Keratinocyte (primary cell): ENCODE measurements around the gene FAAH. TPM values are rescaled to one million over a fixed set of nuclear protein-coding genes. Genes with fewer than 3 reads are reported as not detected.

Experiments used
- DNase-seq: peaks from one replicate; pipeline ENCODE4 v3.0.0-alpha.2; 2011; ENCODE audit warnings: low read depth, missing footprints, low spot score
- FAIRE-seq: peaks from 2 replicates; lab custom pipeline; 2011; peaks lifted over from hg19 to GRCh38; lab: Jason Lieb, UNC
- H2AFZ ChIP-seq: 2 replicates; pipeline ENCODE4 v1.6.0; 2012; ENCODE audit warnings: low read length, control low read depth, inconsistent platforms; ENCODE audit not compliant: control insufficient read depth
- H3K27ac ChIP-seq: 2 replicates; pipeline ENCODE4 v1.5.1; 2011; ENCODE audit warnings: low read length; ENCODE audit not compliant: control insufficient read depth, insufficient read depth
- H3K27me3 ChIP-seq: 3 replicates; pipeline ENCODE4 v1.6.0; 2011; ENCODE audit warnings: low read length; ENCODE audit not compliant: control insufficient read depth, insufficient read depth; ENCODE audit errors: extremely low read depth
- H3K36me3 ChIP-seq, 2 experiments: 2 replicates in 1 of 2; 3 replicates in 1 of 2; pipeline ENCODE4 v1.5.1; 2011; ENCODE audit warnings: low read length in 2 of 2, mild to moderate bottlenecking in 1 of 2; ENCODE audit not compliant: control insufficient read depth in 2 of 2, insufficient read depth in 2 of 2; ENCODE audit errors: extremely low read depth in 1 of 2
- H3K4me1 ChIP-seq: 3 replicates; pipeline ENCODE4 v1.5.1; 2011; ENCODE audit warnings: low read length; ENCODE audit not compliant: control insufficient read depth, insufficient read depth; ENCODE audit errors: extremely low read depth
- H3K4me2 ChIP-seq: 3 replicates; pipeline ENCODE4 v1.6.0; 2011; ENCODE audit warnings: low read depth, low read length; ENCODE audit not compliant: control insufficient read depth, insufficient read depth; ENCODE audit errors: extremely low read depth
- H3K4me3 ChIP-seq, 3 experiments: fragments of 200-600 bp in 1 of 3; sonication (generic) in 1 of 3; 2 replicates in 2 of 3; 3 replicates in 1 of 3; pipeline ENCODE4 v1.5.1; 2011 to 2016; ENCODE audit warnings: low read length in 3 of 3, mild to moderate bottlenecking in 3 of 3, control low read depth in 2 of 3, inconsistent platforms in 1 of 3, low read depth in 1 of 3, mixed read lengths in 1 of 3, mixed run types in 1 of 3, moderate library complexity in 1 of 3; ENCODE audit not compliant: control insufficient read depth in 2 of 3, insufficient read depth in 2 of 3; ENCODE audit errors: extremely low read depth in 1 of 3
- H3K79me2 ChIP-seq: 2 replicates; pipeline ENCODE4 v1.6.0; 2012; ENCODE audit warnings: low read length; ENCODE audit not compliant: control insufficient read depth, insufficient read depth
- H3K9ac ChIP-seq: 3 replicates; pipeline ENCODE4 v1.6.0; 2011; ENCODE audit warnings: low read length; ENCODE audit not compliant: control insufficient read depth, insufficient read depth; ENCODE audit errors: extremely low read depth
- H3K9me1 ChIP-seq: 3 replicates; pipeline ENCODE4 v1.6.0; 2011; ENCODE audit warnings: low read length; ENCODE audit not compliant: control insufficient read depth, insufficient read depth; ENCODE audit errors: extremely low read depth
- H3K9me3 ChIP-seq: 2 replicates; pipeline ENCODE4 v1.5.1; 2012; ENCODE audit warnings: low read depth, low read length; ENCODE audit not compliant: control insufficient read depth
- H4K20me1 ChIP-seq: 3 replicates; pipeline ENCODE4 v1.6.0; 2011; ENCODE audit warnings: low read length; ENCODE audit not compliant: control insufficient read depth, insufficient read depth; ENCODE audit errors: extremely low read depth
- CTCF ChIP-seq, 3 experiments: IDR thresholded peaks in 1 of 3; conservative IDR thresholded peaks in 1 of 3; optimal IDR thresholded peaks in 1 of 3; 2 replicates in 2 of 3; 3 replicates in 1 of 3; pipeline versions ENCODE3 to v1.5.1; 2011; ENCODE audit warnings: low read length in 3 of 3, mild to moderate bottlenecking in 3 of 3, moderate library complexity in 2 of 3, control low read depth in 1 of 3, inconsistent platforms in 1 of 3; ENCODE audit not compliant: insufficient read depth in 2 of 3; ENCODE audit errors: extremely low read depth in 1 of 3
- EZH2 ChIP-seq: IDR thresholded peaks from one replicate; pipeline ENCODE4 v1.6.1; 2012; ENCODE audit warnings: inconsistent platforms, mild to moderate bottlenecking, low read length, moderate library complexity
- dilution Hi-C: fragments of 300-500 bp; cut with MboI; formaldehyde crosslinking; loops from one replicate; pipeline ENCODE4 v1.7.0; 2020; ENCODE audit warnings: low sequenced_read_pairs; ENCODE audit not compliant: extremely low pct_ligation_motif_present
- polyA plus RNA-seq, 5 experiments: library from polyadenylated mRNA; depleted of rRNA in 3 of 5; stranded (reverse) in 3 of 5; stranded (forward) in 1 of 5; unstranded in 1 of 5; fragments of >200 nt; gene quantifications; 1 replicate in 1 of 5; 2 replicates in 3 of 5; 3 replicates in 1 of 5; pipeline versions ENCODE4 v1.2.1 to v1.2.3, GENCODE V29; 2011 to 2012; ENCODE audit warnings: missing spikeins in 2 of 5, low read depth in 1 of 5, low replicate concordance in 1 of 5

Gene FAAH
- polyA plus RNA-seq, 1 donor (not counting 4 experiments of a cell fraction or from before 2014, with no cell fraction given): 5.3 TPM

- Histone ChIP-seq H3K27me3 (peaks cover 65% of the 10 kb centered on the region), H3K79me2 (no peaks in the 10 kb centered on the region), H4K20me1 (no peaks in the 10 kb centered on the region), H3K4me2 (no peak overlapping the region), H3K9me1 (no peaks in the 10 kb centered on the region), H3K36me3 (no peaks in the 10 kb centered on the region), H2AFZ (no peak overlapping the region), H3K4me1 (no peaks in the 10 kb centered on the region), H3K4me3 (no peak overlapping the region), H3K27ac (no peak overlapping the region), H3K9me3 (no peaks in the 10 kb centered on the region), H3K9ac (no peak overlapping the region)
- FAIRE-seq (no peak), DNase-seq (no peak)
- dilution Hi-C loops: no loop called here
- no peak for TF ChIP-seq EZH2
- TF ChIP-seq CTCF (optimal IDR thresholded peaks at IDR 0.05 in 1 of 3, IDR thresholded peaks at IDR 0.05 in 1 of 3, conservative IDR thresholded peaks at IDR 0.05 in 1 of 3; ENCODE audit: extremely low read depth in 1 of 3, insufficient read depth in 2 of 3, low read length in 3 of 3): no peak
These were observed 58.1 kb downstream of the FAAH start for GRCh38 chr1:46451948-46452930.

- H3K4me3 ChIP-seq: no peak overlapping the region
- no peaks in the 10 kb centered on the region for H3K9me3 ChIP-seq
- H3K27me3 ChIP-seq: peaks cover 58% of the 10 kb centered on the region
- no peak for FAIRE-seq
- no peaks in the 10 kb centered on the region for H3K9me1 ChIP-seq
- no peaks in the 10 kb centered on the region for H3K4me1 ChIP-seq
- no peak overlapping the region for H3K9ac ChIP-seq
- H3K27ac ChIP-seq: no peak overlapping the region
- DNase-seq: no peak
- H3K79me2 ChIP-seq: no peaks in the 10 kb centered on the region
- no peak overlapping the region for H2AFZ ChIP-seq
- H3K4me2 ChIP-seq: no peak overlapping the region
- no peak for TF ChIP-seq EZH2
- TF ChIP-seq CTCF (optimal IDR thresholded peaks at IDR 0.05 in 1 of 3, IDR thresholded peaks at IDR 0.05 in 1 of 3, conservative IDR thresholded peaks at IDR 0.05 in 1 of 3; ENCODE audit: extremely low read depth in 1 of 3, insufficient read depth in 2 of 3, low read length in 3 of 3): no peak
- no peaks in the 10 kb centered on the region for H3K36me3 ChIP-seq
- dilution Hi-C loops: no loop called here
- H4K20me1 ChIP-seq: no peaks in the 10 kb centered on the region
These were observed 58.8 kb downstream of the FAAH start for GRCh38 chr1:46452931-46453325.
